8988T (cell line): ENCODE measurements around the gene CRYZ.
"Not testable (repeated sequence)": the region's sequence is repeated elsewhere in the genome, so short reads cannot be mapped to it uniquely, and the experiment has no call there.

Source experiments
- DNase-seq: peaks from one replicate; pipeline ENCODE4 v3.0.0; 2011

CRYZ gene

GRCh38 chr1:74679811-74680210, 53.0 kb downstream of the CRYZ start:
- no peak for DNase-seq

DNA sequence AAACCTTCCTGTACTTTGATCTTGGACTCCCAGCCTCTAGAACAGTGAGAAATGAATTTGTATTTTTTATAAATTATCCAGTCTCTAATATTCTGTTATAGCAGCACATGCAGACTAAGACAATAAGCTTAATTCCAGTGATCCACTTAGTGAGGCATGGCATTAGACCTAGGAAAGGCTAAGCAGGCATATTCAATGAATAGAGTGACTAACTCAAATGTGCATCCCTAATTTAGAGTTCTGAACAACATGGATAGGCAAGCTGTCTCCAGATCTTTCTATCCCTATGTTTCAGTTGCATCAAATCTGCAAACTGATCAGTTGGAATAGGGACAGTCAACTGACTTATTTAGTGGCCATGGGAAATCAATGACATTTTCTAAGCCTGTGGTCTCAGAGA, 54.9 kb downstream of the CRYZ start:
- no peak for DNase-seq

DNA sequence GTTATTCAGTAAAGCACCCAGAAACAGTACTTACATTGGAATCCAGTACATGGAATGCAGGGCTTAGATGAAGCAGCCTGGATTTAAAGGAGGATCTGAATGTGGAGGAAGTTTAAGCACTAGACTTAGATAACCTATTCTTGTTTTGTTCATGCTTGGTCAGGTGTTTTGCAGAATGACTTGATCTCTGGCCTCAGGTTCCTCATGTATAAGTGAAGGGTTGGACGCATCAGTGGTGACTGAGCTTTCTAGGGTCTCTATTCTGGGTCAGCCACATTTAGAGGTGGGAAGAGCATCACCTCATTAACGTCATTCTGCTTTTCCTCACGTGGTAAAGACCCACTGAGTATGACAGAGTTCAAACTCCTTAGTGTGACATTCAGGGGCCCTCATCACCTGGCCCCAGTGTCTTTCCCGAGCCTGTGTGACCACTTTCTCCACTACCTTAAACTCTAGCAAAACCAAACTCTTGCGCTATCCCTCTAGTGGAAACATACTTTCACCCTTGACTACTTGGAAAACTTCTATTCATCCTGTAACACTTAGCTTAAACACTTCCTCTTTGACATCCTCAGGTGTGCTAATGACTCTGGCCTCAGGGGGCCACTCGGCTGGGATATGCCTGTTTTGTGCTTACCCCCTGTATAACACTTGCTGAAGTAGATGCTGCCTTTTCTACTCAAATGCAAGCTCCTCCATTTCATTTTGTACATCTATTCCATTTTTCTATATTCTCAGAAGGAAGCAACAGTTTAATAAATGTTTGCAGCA, 58.4 kb downstream of the CRYZ start:
- no peak for DNase-seq

GRCh38 chr1:74673351-74674111, 59.3 kb downstream of the CRYZ start, which contains the start of gene ERICH3:
ERICH3 (minus strand) TSS chr1:74673792; CDS start chr1:74673519, 273 bp downstream.
- no peak for DNase-seq

DNA sequence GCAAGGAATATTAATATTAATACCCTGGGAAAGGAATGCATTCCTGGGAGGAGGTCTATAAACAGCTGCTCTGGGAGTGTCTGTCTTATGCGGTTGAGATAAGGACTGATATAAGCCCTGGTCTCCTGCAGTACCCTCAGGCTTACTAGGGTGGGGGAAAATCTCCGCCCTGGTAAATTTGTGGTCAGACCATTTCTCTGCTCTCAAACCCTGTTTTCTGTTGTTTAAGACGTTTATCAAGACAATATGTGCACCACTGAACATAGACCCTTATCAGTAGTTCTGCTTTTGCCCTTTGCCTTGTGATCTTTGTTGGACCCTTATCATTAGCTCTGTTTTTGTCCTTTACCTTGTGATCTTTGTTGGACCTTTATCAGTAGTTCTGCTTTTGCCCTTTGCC, 62.0 kb downstream of the CRYZ start:
- not testable (repeated sequence) for DNase-seq
